Stimulated activated CD4-positive, alpha-beta T cell treated with anti-CD3 and anti-CD28 coated beads, Interleukin-1b, Interleukin-23, amount 100 ng/mL, for 1 hour (primary cell): Measurements from ENCODE around the gene ZMPSTE24.
A peak's percentile ranks its signal among the peaks of the same experiment; 100 is the strongest.
"Not testable (repeated sequence)": the region's sequence is repeated elsewhere in the genome, so short reads cannot be mapped to it uniquely, and the experiment has no call there.

Experiments
- DNase-seq, 2 donors: peaks; one replicate each; pipeline ENCODE4 v3.0.0-alpha.2; 2020; ENCODE audit warnings: low read depth in 2 of 2

Gene ZMPSTE24

DNA sequence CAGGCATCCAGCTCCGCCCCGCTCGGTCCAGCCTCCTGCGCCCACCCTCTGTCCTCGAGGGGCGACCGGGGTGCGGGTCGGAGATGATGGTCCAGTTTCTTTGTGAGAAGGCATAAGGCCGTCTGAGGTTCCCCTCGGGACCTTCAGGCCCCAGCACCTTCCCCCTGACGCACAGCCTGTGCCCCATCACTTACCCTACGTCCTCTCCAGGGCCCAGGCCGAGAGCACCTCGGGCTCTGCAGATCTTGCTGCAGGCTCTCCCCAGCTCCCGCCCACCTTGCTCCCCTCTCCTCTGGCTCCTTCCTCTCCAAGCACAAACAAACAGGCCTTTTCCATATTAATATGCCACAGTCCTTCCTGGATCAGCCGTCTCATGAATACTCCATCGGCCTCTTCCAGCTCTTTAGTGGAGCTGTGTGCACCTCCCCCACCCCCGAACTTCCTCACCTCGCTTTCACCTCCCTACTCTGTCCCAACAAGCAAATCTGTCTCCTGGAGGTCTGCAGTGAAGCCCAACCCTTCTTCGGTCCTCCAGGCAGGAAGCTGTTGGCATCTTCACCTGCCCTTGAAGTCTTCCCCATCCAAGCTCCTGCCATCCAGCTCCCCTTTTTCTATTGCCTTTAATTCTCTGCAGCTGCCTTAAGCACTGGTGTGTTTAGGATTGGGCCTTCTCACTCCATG lies 59.5 kb downstream of the ZMPSTE24 start:
- DNase-seq = no peak

DNA sequence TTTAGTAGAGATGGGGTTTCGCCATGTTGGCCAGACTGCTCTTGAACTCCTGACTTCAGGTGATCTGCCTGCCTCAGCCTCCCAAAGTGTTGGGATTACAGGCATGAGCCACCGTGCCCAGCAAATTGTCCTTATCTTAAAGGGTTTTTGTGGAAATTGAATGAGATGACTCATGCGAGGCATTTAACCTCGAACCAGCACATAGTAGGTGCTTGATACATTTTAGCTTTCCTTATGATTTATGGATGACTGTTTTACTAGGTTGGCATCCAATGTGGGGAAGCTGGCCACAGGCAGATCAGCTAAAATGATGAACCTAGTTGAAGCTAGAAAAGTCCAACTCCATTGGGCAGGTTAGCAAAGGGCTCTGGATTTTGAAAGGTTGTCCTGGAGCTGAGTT lies 60.4 kb downstream of the ZMPSTE24 start:
- no peak for DNase-seq

DNA sequence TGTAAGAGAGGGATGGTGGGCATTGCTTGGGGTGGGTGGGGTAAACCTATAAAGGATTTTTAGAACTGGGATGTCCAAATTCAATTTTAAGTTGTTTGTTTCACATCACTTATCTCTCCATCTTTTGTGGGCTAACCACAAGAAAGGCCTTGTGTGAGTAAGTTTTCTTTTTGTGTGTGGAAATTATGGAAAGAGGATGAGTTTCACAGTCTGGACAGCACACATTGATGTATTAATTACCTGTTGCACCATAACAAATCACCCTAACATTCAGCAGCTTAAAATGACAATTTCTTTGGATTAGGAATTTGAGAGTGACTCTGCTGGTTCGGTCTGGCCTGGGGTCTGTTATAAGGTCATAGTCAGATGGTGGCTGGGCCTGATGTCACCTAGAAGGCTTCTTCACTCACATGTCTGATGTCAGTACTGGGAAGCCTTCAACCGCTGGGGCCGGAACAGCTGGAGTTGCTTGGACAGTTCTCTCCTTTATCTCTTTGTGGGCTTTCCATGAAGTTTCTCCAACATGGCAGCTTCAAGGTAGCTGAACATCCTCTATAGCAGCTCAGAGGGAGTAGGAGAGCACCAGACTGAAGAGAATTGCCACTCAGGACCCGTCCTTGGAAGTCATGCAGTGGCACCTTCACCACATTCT lies 61.1 kb downstream of the ZMPSTE24 start:
- DNase-seq = no peak

DNA sequence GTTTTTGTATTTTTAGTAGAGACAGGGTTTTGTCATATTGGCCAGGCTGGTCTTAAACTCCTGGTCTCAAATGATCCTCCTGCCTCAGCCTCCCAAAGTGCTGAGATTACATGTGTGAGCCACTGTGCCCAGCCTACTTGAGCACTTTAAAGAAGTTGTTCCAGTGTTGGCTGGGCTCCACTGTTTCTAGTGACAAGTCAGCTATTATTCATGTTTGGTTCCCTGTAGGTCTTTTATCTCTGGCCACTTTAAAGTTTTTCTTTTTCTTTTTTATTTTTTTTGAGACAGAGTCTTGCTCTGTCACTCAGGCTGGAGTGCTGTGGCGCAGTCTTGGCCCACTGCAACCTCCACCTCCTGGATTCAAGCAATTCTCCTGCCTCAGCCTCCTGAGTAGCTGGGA lies 73.4 kb downstream of the ZMPSTE24 start:
- not testable (repeated sequence) for DNase-seq

DNA sequence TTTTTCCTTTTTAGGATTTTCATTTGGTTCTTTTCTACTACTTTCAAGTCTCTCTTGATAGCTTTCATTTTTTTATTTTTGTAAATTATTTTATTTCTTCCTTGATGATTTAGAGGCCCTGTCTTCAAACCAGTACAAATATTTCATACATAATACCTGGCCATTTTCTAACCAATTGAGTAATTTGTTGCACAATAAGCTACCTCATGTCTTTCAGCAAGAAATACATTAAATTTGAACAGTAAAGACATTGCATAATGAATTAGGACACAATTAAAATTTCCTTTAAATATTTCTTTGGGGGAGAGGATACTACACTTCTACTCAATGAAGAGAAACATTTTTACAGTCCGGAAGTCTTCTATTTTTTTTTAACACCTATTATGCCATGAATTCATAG lies 74.7 kb downstream of the ZMPSTE24 start:
- DNase-seq = no peak

DNA sequence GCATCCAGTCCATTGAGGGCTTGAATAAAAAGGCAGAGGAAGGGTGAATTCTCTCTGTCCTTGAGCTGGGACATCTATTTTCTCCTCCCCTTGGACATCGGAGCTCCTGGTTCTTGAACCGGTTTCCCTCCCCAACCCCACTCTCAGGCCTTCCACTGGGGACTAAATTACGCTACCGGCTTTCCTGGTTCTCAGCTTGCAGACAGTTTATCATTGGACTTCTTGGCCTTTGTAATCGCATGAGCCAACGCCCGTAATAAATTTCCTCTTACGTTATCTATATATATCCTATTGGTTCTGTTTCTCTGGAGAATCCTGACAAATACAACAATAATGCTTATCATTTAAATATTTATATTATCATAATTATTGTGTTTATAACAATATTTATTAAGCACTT lies 79.4 kb downstream of the ZMPSTE24 start:
- no peak for DNase-seq

DNA sequence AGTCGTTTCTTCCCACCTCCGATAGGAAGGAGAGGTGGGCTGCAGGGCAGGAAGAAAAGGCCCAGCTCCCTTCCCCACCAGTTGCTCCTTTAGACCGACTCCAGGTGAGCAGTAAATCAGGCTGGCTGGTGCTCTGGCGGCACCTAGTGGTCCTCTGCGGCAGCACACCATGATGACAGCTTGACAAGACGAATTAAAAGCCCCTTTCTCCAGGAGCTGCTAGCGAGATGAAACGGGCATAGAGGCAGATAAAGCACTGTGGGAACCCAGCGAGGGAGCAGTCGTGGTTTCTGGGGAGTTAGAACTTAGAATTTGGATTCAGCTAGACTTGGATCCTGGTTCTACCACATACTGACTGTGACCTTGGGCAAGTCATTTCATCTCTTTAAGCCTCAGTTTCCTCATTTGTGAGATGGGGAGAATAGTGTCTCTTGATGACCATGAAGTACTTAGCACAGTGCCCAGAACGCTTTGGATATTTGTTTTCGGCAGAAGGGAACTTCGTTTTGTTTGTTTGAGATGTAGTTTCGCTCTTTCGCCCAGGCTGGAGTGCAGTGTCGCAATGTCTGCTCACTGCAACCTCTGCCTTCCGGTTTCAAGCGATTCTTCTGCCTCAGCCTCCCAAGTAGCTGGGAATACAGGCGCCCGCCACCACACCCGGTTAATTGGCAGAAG lies 80.8 kb downstream of the ZMPSTE24 start:
- DNase-seq = peak; percentile 75 to 87

DNA sequence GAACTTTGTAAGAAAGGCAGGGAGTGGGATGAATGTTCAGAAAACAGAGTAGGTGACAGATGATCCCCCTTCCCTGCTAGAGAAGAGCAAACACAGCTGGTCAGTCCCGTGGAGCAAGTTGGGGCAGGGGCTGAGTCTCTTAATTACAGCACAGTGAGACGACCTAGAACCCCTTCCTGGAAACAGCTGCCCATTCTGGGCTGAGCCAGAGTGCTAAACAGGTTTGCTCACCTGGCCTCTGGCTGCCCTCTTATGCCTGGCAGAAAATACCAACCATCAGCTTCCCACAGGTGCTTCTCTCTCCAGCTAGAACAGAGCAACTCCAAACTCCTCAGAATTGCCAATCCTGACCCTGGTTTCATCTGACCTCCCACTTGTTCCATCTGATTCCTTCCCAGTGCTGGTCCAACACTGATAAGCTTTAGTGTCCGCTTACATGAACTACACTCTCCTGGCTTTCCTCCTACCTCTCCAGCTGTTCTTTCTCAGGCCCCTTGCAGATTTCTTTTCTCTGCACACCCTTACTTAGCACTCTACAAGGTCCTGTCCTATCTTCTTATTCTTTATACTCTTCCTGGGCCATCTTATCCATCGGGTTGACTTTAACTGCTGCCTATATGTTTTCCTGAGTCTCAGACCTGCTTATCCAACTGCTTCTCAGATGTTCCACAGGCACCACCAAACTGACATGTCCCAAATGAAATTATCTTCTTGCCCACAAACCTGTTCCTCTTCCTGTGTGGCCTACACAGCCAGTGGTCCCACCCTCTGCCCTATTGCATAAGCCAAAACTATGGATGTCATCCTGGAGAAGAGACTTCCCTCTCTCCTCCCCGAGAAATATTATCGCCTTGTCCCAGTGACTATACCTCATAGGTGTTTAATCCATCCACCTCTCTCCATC lies 81.6 kb downstream of the ZMPSTE24 start:
- no peak for DNase-seq

DNA sequence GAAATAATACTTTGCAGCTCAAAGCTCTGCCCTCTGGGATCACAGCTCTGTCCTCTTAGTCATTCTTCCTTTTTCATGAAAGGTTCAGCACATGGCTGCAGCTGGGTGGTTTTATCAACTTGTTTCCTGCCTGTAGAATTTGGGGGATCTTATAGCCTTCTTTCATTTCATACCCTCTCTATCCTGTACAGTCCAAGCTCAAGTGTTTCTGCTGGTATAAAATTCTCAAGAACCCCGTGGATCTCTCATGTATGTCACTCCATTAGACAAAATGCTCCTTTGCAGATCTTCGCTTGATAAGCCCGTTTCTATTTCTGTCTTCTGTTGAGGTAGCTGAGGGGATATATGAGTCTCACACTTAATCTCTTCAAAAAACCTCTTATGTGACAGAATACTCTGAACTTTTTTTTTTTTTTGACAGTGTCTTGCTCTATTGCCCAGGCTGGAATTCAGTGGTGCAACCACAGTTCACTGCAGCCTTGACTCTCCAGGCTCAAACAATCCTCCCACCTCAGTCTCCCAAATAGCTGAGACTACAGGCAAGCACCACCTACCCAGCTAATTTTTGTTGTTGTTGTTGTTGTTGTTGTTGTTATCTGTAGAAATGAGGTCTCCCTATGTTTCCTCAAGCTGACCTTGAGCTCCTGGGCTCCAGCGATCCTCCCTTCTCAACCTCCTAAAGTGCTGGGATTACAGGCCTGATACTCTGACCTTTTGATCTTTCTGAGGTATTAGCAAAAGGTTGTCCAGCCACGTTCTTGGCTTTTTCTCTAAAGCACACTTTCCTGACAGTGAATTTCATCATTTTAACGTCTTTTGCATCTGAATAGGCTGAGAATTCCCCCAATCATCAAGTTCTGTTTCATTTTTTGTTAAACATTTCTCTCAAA lies 83.7 kb downstream of the ZMPSTE24 start:
- DNase-seq = no peak

DNA sequence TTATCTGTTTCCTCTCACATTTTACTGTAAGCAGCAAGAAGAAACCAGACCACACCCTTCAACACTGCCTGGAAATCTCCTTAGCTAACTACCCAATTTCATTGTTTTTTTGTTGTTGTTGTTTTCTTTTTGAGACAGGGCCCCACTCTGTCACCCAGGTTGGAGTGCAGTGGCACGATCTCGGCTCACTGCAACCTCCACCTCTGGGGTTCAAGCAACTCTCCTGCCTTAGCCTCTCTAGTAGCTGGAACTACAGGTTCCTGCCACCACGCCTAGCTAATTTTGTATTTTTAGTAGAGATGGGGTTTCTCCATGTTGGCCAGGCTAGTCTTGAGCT lies 84.3 kb downstream of the ZMPSTE24 start:
- not testable (repeated sequence) for DNase-seq
